HG02678 (cell line): ENCODE measurements around the gene RFX3.

Experiments used
- ATAC-seq: cut with Tn5 transposase; IDR thresholded peaks from one replicate; pipeline ENCODE4 v1.9.1; 2021; ENCODE audit warnings: mild to moderate bottlenecking, moderate library complexity; ENCODE audit not compliant: unreplicated experiment

Gene RFX3

DNA sequence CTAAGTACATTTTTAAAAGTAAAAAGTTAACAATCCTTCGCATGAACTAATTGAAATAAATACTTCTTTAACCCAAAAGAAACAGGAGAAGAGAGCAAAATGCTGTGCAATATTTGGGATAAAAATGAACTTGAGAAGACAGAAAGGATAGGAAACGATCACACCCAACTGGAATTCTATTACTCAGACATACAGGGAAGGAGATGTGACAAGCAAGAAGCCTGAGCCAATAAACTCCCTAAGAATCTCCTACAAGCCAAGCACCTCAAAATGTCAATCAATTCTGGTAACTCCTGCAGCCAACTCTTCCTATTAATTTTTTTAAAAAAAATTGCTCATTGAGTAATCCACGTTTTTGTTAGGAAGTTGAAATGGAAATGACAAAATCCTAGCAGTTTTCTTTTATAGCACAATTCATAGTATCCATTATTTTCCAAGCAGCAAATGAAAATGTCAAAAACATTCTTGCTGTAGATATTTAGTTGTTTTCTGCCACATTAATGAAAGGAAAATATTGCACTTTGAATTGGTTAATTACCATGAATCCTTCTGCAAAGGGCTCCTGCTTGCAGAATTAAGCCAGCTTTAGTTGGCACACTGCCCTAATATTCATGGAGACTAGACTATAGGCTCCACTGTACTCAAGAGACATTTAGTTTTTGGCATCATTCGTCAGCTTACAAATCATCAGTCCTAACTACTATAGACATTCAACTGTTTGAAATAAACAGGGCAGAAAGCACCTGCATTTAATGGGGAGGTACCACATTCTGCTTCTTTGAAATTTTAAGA lies 89.0 kb downstream of the RFX3 start:
- ATAC-seq, result no peak

DNA sequence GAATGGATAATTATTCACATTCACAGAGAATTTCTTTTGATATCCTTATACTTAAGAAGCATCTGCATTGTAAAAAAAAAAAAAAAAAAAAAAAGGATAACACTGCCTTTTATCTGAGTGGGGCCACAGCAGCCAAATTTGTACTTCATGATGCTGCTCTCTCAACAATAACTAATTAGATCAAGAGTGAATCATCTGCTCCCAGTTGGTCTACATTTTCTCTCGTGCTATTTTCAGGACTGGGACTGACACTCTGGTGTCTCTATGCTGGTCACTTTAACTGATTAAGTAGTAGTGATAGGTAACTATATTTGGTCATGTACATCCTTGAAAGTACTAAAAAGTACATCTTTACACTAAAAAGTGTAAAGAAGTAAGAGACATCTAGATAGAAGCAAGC lies 90.1 kb downstream of the RFX3 start:
- ATAC-seq, result no peak

DNA sequence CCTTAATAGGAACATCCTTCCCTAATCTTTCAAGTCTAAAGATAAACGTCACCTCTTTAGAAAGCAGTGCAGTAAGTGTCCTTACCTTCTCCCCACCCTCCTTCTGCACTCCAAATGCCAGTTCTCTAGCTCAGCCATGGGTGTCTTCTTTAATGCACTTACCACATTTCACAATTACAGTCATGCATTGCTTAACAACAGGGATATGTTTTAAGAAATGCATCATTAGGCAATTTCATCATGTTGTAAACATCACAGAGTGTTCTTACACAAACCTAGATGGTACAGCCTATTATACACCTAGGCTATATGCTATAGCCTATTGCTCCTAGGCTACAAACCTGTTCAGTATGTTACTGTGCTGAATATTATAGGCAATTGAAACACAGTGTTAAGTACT lies 91.2 kb downstream of the RFX3 start:
- no peak for ATAC-seq

DNA sequence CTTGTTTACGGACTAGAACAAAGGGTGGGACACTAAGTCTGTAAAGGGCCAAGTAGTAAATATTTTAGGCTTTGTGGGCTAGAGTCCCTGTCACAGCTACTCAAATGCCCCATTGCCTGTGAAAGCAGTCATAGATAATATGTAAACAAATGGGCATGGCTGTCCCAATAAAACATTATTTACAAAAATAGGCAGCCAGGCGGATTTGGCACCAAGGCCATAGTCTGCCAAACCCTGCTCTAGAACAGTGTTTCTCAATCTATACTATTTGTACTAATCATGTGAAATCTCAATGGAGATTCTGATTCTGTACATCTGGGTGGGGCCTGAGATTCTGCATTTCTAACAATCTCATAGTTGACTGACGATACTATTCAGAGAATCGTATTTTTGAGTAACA lies 92.0 kb downstream of the RFX3 start:
- no peak for ATAC-seq

DNA sequence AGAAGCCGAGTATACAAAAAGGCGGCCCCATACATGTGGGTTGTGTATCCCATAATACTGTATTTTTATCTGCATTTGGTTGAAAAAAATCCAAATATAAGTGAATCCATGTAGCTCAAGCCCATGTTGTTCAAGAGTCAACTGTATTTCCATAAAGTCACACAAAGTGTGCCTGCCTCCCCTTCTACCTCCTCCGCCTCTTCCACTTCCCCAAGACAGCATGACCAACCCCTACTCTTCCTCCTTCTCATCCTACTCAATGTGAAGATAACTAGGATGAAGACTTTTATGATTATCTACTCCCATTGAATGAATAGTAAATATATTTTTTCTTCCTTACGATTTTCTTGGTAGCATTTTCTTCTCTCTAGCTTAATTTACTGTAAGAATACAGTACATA lies 92.7 kb downstream of the RFX3 start:
- ATAC-seq, result no peak

DNA sequence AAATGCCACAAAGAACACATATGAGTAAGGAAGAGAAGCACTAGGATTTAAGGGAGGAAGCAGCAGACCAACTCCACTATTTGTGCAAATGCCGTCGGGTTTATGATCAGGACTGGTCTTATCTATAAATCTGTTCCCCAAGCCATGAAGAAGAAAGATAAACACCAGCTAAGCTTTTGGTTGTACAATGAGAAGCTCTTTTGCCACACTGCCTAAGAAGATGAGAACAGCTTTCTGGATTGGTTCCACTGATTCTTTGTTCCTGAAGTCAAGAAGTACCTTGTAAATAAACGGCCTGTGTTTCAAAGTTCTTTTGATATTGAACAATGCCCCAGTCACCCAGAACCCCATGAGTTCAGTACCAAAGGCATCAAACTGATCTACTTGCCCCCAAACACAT lies 93.9 kb downstream of the RFX3 start:
- no peak for ATAC-seq

DNA sequence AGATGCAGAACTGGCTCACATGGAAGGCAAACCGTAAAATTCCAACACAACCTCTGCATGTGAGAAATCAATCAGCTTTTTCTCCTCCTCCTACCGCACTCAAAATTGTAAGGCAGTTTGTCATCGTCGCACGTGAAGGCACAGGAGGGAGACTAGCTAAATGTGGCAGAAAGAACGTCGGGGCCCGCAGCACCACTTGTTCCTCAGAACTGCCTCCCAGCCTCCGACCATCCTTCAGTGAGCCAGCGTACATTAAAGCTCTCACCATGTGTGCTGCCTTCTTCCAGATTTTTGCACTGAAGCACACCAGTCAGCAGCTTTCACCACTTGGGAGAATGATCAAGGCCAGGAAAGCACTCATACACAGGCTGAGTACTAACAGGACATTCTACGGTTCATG lies 105.9 kb downstream of the RFX3 start:
- no peak for ATAC-seq

DNA sequence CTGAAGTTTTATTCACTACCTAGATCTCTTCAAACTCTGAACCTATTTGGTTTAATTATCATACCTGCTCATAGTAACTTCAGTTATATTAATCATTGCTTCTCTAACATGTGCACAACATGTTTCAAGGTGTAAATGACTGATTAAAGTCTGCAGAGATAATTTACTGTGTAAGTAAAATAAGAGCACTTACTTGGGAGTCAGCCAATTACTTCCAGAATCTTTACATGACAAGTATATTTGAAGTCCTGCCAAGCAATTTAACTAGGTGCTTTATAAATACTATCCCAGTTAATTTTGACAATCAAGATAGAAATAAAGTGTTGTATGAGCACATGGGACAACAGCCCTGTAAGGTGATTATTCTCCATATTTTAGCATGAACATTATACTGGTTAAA lies 109.9 kb downstream of the RFX3 start:
- no peak for ATAC-seq

DNA sequence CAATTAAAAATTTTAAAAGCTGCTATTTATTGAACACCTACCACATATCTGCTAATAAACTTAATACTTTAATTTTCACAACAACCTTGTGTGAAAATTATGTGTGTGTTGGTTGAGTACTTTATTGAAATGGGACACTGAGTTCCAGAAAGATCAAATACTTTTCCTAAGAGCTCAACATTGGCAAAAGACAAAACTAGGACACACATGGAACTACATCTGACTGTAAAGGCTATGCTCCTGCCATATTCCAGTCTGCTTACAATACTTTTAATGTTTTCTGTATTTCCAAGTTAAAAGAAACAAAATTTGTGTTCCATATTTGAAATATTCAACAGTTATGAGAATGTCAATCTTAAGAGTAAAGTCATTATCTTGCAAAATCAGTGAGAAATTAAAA lies 111.8 kb downstream of the RFX3 start:
- ATAC-seq, result no peak

DNA sequence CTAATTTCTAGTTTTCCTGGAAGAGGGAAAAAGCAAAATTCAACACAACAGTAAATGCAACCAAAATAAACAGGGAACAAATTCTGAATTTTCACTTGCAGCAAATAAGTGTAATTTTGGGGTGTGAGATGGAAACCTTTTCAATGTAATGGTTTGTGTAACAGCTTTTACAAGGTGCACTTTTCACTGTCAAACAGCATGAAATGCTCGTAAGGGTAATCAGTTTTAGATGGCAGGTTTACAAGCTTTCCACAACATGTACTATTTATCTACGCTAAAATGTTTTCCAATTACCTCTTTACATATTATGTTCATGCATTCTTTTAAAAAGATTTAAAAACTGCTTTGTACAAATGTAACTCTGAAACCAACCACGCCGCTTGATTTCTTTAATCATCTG lies 115.3 kb downstream of the RFX3 start:
- ATAC-seq, result no peak

DNA sequence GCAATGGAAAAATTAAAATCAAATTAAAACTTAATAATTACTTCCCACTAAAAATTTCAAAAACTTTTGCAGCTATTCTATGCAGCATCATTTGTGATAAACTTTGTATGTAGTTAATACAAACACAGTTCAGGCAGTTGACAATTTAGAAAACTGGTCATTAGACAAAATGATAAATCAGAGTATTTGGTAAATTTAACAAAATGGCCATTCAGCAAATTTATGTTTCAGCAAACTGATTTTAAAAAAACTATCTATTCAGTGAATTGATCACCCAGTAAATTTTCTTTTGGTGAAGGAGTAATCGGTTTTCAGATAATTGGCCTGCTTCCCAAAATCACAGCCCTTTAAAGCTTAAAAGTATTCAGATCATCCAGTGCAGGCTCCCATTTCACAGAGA lies 116.3 kb downstream of the RFX3 start:
- ATAC-seq, result no peak

DNA sequence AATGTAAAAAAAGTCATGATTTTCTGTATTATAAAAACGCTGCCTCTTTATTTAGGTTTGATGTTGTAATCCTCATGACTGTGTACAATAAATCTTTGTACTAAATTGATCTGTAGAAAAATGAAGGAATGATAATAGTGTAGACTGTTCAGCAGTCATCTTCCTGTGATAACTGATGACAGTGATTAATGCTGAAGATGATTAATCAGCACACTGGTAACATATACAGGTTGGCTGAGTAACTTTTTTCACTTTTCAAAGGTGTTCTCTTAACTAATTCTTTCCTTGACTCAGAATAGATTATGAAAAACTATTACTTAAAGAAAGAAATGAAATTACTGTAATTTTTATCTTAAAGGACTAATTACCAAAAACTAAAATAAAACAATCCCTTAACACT lies 122.5 kb downstream of the RFX3 start:
- no peak for ATAC-seq

DNA sequence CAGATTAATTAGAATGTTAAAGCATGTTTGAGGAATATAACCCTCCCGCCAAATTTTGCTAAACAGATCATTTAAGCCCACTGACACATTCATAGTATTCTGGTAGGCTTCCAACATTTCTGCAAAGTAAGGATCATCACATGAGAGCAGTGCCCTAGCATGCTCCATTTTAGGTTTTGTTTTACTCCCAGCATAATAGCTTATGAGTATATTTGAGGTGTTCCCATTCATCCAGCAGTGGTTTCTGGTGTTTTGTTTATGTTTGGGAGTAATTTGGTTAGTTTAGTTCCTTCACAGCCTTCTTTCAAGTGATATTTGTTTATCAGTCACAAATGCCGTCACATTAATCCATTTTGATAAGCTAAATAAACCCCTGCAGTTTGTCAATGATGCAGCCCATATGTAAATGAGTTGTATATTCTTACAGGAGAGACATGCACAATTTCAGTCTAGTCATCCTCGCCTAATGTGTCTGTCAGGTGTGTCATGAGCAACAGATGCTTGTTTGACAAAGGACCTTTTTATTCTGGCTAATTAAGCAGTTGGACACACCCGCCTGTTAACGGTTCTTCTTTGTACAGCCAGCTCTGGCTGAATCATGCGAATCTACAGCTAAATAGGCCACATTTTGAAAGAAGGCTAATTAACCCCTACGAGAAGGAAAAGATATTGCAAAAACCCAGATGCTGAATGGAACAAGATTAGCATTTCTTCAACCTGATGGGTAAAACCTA lies 124.4 kb downstream of the RFX3 start:
- ATAC-seq, result no peak

DNA sequence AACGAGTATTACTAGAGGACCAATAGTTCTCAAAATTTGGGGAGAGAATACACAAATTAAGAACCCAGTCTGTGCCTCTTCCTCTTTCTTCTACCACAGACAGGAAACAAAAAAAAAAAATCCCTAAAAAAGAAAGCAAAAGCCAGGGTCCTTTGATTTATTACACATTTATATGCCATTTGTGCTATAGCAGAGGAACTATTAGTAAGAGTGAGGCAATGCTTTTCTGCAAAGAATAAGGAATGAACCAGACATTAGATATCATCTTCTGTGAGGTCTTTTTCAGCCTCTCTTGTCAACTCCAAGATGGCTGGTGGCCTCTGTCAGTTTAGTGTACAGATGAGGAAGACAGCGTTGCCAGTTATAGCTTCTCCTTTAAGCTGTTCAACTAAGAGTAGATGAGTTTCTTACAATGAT lies 127.6 kb downstream of the RFX3 start:
- ATAC-seq, result peak; percentile 58

DNA sequence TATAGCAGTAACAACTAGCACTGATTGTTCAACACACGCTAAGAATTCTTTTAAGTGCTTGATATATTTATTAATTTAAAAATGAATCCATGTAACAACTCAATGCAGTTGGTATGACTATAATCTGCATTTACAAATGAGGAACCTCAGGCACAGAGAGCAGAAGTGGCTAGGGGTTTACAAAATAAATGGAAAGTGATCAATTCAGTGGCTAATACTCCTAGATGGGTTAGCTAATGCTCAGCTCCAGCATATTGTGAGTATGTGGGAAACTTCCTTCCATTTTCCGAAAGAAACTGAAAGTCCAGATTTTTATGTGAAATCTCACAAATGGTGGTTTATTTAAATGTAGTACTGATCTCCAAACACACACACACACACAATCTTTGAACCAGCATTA lies 128.0 kb downstream of the RFX3 start:
- peak; percentile 40 for ATAC-seq

DNA sequence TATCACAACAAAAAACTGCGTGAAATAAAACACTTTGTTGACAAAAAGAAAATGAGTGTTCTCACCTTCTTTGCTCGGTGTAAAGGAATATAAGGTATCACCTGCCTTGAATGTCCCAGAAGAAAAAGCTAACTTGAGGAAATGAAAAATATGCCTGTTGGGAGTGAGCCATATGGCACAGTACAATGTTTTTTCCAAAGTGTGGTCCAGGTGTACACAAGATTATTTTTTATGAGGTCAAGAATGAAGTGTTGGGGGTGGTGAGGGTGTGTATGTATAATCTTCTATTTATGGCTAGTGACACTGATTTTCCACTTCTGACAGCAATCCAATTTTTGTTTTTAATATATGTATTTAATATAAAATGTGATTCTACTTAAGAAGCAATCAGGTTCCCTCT lies 134.4 kb downstream of the RFX3 start:
- ATAC-seq, result no peak

DNA sequence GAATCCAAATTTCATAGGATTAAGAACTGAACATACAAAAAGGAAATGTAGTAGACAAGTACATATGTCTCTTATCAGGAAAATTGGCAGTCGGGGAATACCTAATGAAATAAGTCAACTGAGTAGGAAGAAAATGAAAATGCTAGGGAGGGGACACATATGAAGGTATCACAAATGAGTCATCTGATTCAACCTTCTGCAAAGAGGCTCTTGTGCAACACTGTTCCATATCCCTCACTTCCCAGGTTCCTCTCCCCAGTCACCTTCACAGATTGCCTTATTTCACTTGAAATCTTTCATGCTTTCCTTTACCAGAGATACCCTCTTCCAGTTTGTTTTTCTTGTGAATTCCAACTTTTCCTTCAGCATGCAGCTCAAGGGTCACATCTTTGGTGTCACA lies 139.0 kb downstream of the RFX3 start:
- ATAC-seq, result no peak

DNA sequence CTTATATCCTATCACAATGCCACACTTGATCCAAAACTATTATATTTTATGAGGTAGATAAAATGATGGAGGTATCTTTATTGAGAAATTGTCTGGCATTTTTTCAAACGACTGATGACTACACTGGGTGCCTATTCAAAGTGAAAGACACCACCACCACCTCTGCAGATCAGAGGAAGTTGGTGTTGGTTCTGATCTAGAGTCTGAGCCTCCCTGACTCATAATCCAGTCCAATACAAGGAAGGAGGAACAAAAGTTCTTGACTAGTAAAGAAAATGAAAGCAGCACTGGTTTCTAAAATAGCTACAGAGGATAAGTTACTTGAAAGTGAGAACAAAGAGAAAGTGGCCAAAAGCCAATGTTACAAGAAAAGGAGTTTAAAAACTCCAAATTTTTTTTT lies 139.9 kb downstream of the RFX3 start:
- ATAC-seq, result peak; percentile 93

DNA sequence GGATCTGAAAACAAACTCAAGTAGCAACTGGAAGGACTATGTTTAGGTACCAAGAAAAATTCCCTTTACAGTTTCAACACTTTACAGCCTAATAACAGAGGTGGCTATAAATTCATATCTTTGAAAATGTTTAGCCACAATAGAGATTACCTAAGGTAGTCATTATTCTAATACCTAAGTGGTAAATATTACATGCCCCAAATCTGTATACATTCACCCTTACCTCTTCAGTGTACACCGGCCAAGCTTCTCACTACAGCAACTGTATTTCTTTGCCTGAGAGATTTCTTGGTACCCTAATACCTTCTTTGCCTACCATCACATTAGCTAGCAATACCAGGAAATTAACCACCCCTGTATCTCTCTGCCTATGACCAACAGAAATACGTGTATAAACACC lies 154.0 kb downstream of the RFX3 start:
- ATAC-seq, result no peak

DNA sequence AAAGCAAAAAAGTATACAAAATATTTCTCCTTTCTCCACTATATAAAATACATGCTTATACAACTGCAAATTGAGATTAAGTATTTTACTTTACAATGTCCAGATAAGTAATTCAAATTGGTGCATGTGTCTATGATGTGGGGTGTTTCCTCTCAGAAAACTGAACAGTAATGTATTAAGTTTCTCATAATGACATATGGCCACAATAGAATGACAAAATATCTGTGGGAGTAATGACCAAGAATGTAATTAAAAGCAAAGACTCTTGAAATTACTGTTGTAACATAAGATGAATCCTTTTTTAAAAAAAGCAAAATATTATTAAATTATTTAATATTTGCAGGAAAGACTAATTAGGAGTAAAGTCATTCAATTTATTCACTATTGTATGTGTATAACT lies 155.1 kb downstream of the RFX3 start:
- ATAC-seq, result no peak

DNA sequence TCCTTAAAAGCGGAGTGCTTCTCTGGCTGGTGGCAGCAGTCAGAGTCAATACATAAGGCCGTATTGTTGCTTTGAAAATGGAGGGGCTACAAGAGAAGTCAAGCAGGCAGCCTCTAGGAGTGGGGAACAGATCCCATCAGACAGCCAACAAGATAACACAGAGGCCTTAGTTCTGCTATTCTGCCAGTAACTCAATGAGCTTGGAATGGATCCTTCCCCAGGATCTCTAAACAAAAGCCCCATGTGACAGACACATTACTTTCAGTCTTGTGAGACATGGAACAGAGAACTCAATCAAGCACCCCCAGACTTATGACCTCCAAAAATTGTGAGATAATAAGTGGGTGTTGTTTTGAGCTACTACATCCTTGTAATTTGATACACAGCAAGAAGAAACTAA lies 158.6 kb downstream of the RFX3 start:
- no peak for ATAC-seq

DNA sequence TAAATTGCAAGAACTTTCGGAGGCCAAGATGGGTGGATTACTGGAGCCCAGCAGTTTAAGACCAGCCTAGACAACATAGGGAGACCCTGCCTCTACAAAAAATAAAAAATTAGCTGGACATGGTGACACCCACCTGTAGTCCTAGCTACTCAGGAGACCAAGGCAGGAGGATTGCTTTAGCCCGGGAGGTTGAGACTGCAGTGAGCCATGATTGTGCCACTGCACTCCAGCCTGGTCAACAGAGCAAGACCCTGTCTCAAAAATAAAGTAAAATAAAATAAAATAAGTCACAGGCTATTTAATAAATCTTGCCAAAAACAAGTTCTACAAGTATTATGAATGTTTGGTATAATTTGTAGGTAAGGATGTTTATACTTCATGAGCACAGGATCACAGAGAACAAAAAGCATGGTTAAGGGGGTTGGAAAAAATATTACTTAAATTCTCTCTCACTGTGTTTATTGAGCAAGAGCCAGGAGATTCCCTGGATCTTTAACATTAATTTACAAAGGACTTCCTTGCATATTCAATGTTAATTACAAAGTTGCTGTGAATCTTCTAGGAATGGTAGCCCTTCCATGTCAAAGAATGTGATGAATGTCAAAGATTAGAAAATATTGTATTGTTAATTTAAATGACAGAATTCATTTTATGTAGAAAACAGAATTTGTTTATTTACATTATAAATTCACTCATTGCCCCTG lies 164.0 kb downstream of the RFX3 start:
- no peak for ATAC-seq
